ENCODE measurements around the gene NPTXR. TPM values are rescaled to one million over a fixed set of nuclear protein-coding genes. Genes with fewer than 3 reads are reported as not detected.
A peak's percentile ranks its signal among the peaks of the same experiment; 100 is the strongest.

The NPTXR gene
- total and polyA plus RNA-seq, 2 experiments from 2014 or later: 0.99 to 2.7 TPM

DNA sequence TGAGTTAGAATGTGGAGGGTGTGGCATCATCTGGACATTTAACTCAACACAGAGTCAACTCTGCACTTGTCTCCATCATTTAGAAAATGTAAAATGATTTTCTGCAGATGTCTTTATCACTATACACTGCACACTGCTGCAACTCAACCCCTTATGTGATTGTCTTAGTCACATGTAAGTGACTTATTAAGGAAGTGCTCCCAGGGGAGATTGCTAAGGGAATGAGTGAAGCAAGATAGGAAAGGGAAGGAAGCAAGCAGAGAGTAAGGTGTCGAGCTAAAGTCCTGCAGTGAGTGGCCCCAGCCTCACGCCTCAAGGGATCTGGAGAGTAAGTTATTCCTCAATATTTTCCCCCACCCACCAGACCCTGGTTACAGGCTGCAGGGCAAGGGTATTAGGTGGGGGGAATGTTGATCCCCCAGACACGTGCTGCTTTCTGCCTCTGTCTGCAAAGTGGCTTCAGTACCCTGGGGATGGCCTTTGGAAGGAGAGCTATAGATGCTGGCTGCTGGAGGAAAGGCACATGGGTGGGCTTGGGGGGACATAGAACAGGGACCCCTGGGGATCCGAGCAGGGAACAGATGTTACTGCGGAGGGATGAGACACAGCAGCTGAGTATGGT is 35.4 kb upstream of the NPTXR start:
- Histone ChIP-seq H3K4me2 (ENCODE audit: unreplicated experiment) (no peak overlapping the region), H3K4me3 (no peak overlapping the region), H3K27ac (no peak overlapping the region), H3K36me3 (ENCODE audit: low read depth) (no peaks in the 10 kb centered on the region), H3K9ac (no peak overlapping the region), H4K20me1 (ENCODE audit: insufficient read depth) (no peaks in the 10 kb centered on the region), H3K9me3 (ENCODE audit: low read depth) (no peaks in the 10 kb centered on the region), H3K79me2 (ENCODE audit: insufficient read depth) (no peaks in the 10 kb centered on the region), H3F3A (ENCODE audit: insufficient read depth) (peaks cover 4% of the 10 kb centered on the region; the same call in 1 of the 2 replicates), H3K27me3 (replicated peaks; ENCODE audit: insufficient read depth) (no peaks in the 10 kb centered on the region), H2AFZ (no peak overlapping the region), H3K9me2 (ENCODE audit: insufficient read depth) (no peaks in the 10 kb centered on the region), H3K4me1 (ENCODE audit: insufficient read depth) (peaks cover 20% of the 10 kb centered on the region)
- in situ Hi-C loops (cut with MboI): loop anchor here (10.0 kb wide), 2 partner anchors 126 to 236 kb away; no protein-coding TSS in a partner anchor
- WGBS, 2 experiments (ENCODE audit: low coverage in 1 of 2, low lambda C conversion rate in 2 of 2, missing lambda C conversion rate in 2 of 2): 53 to 54% methylated on average over 5 of the region's 5 CpGs
- TF ChIP-seq EZH2phosphoT487 (IDR thresholded peaks at IDR 0.05; ENCODE audit: insufficient read depth, low read depth) (no peak), EZH2 (IDR thresholded peaks at IDR 0.05; ENCODE audit: insufficient read depth, poor library complexity, severe bottlenecking) (no peak)
- peak; percentile 54 for DNase-seq

DNA sequence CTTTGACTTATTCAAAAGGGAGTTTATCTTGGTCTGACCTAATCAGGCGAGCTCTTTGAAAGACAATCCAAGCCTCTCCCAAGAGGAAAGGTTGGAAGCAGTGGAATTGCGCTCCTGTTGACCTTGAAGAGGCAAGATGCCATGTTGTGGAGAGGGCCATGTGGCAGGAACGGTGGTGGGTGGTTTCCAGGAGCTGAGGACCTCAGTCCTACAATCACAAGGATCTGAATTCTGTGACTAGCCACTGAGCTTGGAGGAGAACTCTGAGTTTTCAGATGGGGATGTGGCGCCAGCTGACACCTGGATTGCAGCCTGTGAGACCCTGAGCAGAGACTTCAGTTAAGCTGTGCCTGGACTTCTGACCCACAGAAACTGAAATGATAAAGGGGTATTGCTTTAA is 34.2 kb upstream of the NPTXR start:
- 65 to 75% methylated on average over 4 of the region's 4 CpGs for WGBS, 2 experiments (ENCODE audit: low coverage in 1 of 2, low lambda C conversion rate in 2 of 2, missing lambda C conversion rate in 2 of 2)
- Histone ChIP-seq H3K27ac (no peak overlapping the region), H2AFZ (no peak overlapping the region), H3K9ac (no peak overlapping the region), H3K4me3 (no peak overlapping the region), H3K79me2 (ENCODE audit: insufficient read depth) (no peaks in the 10 kb centered on the region), H4K20me1 (ENCODE audit: insufficient read depth) (no peaks in the 10 kb centered on the region), H3K27me3 (replicated peaks; ENCODE audit: insufficient read depth) (no peaks in the 10 kb centered on the region), H3F3A (ENCODE audit: insufficient read depth) (peaks cover 4% of the 10 kb centered on the region; the same call in 1 of the 2 replicates), H3K4me2 (ENCODE audit: unreplicated experiment) (no peak overlapping the region), H3K36me3 (ENCODE audit: low read depth) (no peaks in the 10 kb centered on the region), H3K9me2 (ENCODE audit: insufficient read depth) (no peaks in the 10 kb centered on the region), H3K9me3 (ENCODE audit: low read depth) (no peaks in the 10 kb centered on the region), H3K4me1 (ENCODE audit: insufficient read depth) (peaks cover 18% of the 10 kb centered on the region)
- DNase-seq: no peak
- in situ Hi-C loops (cut with MboI): loop anchor here (10.0 kb wide), 2 partner anchors 127 to 237 kb away; no protein-coding TSS in a partner anchor
- no peak for TF ChIP-seq EZH2 (IDR thresholded peaks at IDR 0.05; ENCODE audit: insufficient read depth, poor library complexity, severe bottlenecking)
- TF ChIP-seq EZH2phosphoT487 (IDR thresholded peaks at IDR 0.05; ENCODE audit: insufficient read depth, low read depth): no peak

DNA sequence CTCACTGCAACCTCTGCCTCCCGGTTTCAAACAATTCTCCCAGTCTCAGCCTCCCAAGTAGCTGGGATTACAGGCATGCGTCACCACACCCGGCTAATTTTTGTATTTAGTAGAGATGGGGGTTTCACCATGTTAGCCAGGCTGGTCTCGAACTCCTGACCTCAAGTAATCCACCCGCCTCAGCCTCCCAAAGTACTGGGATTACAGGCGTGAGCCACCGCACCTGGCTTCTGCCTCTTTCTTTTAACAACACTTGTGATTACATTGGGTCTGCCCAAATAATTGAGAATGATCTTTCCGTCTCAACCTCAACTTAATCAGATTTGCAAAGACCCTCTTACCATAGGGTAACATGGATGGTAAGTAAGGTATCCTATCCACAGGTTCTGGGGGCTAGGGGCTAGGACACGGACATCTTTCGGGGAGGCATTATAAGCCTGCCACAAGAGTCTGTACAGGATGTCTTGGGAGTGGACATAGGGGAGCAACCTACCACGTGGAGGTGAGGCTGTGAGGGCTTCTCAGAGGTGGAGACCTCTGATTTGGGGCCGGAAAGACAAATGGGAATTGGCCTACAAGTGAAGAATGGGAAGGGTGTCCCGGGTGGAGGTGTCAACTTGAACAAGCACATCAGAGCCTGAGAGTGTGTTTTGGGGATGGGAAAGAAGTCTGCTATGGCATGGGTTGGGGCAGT is 30.8 kb upstream of the NPTXR start:
- Histone ChIP-seq H3F3A (ENCODE audit: insufficient read depth) (no peaks in the 10 kb centered on the region), H3K79me2 (ENCODE audit: insufficient read depth) (peaks cover 9% of the 10 kb centered on the region), H3K4me1 (ENCODE audit: insufficient read depth) (peaks cover 6% of the 10 kb centered on the region), H3K27ac (no peak overlapping the region), H3K4me3 (no peak overlapping the region), H3K36me3 (ENCODE audit: low read depth) (no peaks in the 10 kb centered on the region), H3K4me2 (ENCODE audit: unreplicated experiment) (no peak overlapping the region), H3K9me2 (ENCODE audit: insufficient read depth) (no peaks in the 10 kb centered on the region), H2AFZ (no peak overlapping the region), H3K27me3 (replicated peaks; ENCODE audit: insufficient read depth) (no peaks in the 10 kb centered on the region), H4K20me1 (ENCODE audit: insufficient read depth) (no peaks in the 10 kb centered on the region), H3K9ac (no peak overlapping the region), H3K9me3 (ENCODE audit: low read depth) (no peaks in the 10 kb centered on the region)
- in situ Hi-C loops (cut with MboI): loop anchor here (10.0 kb wide), 2 partner anchors 130 to 240 kb away; no protein-coding TSS in a partner anchor
- DNase-seq: no peak
- 88 to 92% methylated on average over 12 to 13 of the region's 13 CpGs for WGBS, 2 experiments (ENCODE audit: low coverage in 1 of 2, low lambda C conversion rate in 2 of 2, missing lambda C conversion rate in 2 of 2)
- no peak for TF ChIP-seq EZH2 (IDR thresholded peaks at IDR 0.05; ENCODE audit: insufficient read depth, poor library complexity, severe bottlenecking)
- no peak for TF ChIP-seq EZH2phosphoT487 (IDR thresholded peaks at IDR 0.05; ENCODE audit: insufficient read depth, low read depth)

DNA sequence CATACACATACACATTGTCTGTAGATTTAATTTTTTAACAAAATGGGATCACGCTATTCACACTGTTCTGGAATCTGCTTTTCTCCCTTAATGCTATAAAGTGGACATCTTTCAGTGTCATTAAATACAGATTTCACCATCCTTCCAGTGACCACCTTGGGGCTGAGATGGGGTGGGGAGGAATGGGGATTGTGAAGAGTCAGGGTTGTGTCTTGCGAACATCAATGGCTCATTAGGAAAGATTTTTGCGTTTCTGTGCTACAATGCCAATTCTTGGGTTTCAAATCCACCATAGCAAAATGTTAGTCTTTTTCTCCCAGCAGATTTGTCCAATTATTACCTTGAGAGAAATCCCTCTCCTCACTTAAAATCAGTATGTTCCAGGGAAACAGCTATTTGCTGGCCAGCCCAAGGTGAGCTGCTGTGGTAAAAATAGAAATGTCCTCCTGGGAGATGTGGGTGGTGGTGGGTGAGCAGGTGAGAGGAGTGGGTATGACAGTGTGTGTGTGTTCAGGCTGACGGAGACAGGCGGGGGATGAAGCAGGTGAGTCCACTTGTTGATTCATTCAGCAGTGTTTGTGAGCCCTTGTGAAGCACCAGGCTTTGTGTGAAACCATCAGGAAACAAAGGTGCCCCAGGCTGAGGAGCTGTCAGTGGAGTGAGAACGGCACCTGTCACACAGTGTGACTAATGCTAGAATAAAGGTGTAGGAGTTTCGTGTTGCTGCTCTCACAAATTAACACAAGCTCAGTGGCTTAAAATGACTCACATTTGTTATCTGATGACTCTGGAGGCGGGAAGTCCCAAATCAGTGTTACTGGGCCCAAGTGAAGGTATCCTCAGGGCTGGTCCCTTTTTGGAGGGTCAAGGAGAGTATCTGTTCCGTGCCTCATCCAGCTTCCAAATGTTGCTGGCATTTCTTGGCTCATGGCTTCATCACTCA is 29.9 kb upstream of the NPTXR start:
- peak overlapping the region; percentile 96 for H2AFZ ChIP-seq
- H3K79me2 ChIP-seq (ENCODE audit: insufficient read depth): peaks cover 9% of the 10 kb centered on the region
- H3K27me3 ChIP-seq (replicated peaks; ENCODE audit: insufficient read depth): no peaks in the 10 kb centered on the region
- no peaks in the 10 kb centered on the region for H3K9me2 ChIP-seq (ENCODE audit: insufficient read depth)
- in situ Hi-C loops (cut with MboI): loop anchor here (10.0 kb wide), 2 partner anchors 131 to 241 kb away; no protein-coding TSS in a partner anchor
- H4K20me1 ChIP-seq (ENCODE audit: insufficient read depth): no peaks in the 10 kb centered on the region
- no peak for TF ChIP-seq EZH2 (IDR thresholded peaks at IDR 0.05; ENCODE audit: insufficient read depth, poor library complexity, severe bottlenecking)
- TF ChIP-seq EZH2phosphoT487 (IDR thresholded peaks at IDR 0.05; ENCODE audit: insufficient read depth, low read depth): no peak
- WGBS, 2 experiments (ENCODE audit: low coverage in 1 of 2, low lambda C conversion rate in 2 of 2, missing lambda C conversion rate in 2 of 2): 76 to 77% methylated on average over 9 of the region's 9 CpGs
- peaks cover 6% of the 10 kb centered on the region for H3K4me1 ChIP-seq (ENCODE audit: insufficient read depth)
- H3K27ac ChIP-seq: no peak overlapping the region
- DNase-seq: peak; percentile 11
- H3K4me3 ChIP-seq: peak overlapping the region; percentile 79
- peak overlapping the region; percentile 86; the same call in 1 of the 2 replicates for H3K9ac ChIP-seq
- no peaks in the 10 kb centered on the region for H3K36me3 ChIP-seq (ENCODE audit: low read depth)
- H3K4me2 ChIP-seq (ENCODE audit: unreplicated experiment): peak overlapping the region; percentile 97
- no peaks in the 10 kb centered on the region for H3F3A ChIP-seq (ENCODE audit: insufficient read depth)
- H3K9me3 ChIP-seq (ENCODE audit: low read depth): no peaks in the 10 kb centered on the region

Data from GM23248 (cell line).